ENCODE data around the gene CORO7. TPM values are rescaled to one million over a fixed set of nuclear protein-coding genes. Genes with fewer than 3 reads are reported as not detected.
A peak's percentile ranks its signal among the peaks of the same experiment; 100 is the strongest.

CORO7 gene
- total RNA-seq, 1 experiment from 2014 or later, result 49.7 TPM

DNA sequence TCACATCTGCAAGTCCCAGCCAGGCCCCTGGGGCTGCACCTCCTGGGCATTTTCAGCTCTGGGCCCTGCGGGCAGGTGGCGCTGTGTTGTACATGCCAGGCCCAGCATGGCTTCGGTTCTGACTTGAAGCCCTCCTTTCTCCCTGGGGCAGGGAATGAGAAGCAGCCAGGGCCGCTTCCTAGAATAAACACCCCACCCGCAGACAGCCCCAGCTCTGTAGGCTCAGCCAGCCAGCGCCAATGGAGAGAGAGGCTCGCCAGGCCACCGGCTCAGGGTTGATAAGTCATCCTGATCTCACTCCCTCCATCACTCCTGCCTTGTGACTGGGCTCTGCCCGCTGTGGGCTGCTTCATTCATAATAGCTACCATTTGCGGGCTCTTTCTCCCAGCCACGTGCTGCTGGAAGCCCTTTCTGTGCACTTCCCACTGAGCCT lies 106.5 kb downstream of the CORO7 start:
- Histone ChIP-seq H3K4me1 (peaks cover 7% of the 10 kb centered on the region; the same call in 1 of the 2 replicates), H3K27me3 (no peaks in the 10 kb centered on the region), H3K36me3 (no peaks in the 10 kb centered on the region), H3K4me3 (no peak overlapping the region), H3K27ac (no peak overlapping the region), H3K9me3 (replicated peaks) (no peaks in the 10 kb centered on the region)
- DNase-seq, result peak; percentile 44 to 60

DNA sequence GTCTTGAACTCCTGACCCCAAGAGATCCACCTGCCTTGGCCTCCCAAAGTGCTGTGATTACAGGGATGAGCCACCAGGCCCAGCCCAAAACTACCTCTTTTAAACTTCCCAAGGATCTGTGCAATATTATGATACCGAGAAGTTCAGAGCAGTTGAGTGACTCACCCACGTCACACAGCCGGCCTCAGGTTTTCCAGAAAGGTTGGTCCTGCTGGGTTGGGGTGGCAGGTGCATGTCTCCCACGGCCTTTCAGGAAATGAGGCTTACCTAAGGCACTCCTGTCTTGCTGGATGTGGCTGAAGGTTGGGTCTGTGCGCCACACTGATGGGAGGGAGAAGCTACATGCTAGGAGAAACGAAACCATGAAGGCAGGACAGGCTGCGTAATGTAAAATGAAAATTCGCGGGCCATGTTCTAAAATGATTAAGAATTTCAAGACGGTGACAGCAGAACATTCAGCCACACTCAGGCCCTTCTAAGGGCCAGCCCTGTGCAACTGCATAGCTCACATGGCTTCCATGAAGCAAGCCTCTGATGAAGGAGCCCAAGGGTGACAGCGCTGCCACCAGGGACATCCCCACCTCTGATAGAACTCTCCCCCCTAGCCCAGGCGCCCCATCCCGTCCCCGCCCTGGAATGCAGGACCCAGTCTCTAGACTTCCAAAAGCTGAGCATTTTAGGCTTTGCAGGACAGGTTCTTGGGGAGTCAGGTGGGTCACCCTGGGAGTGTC lies 107.1 kb downstream of the CORO7 start:
- Histone ChIP-seq H3K4me1 (peaks cover 7% of the 10 kb centered on the region; the same call in 1 of the 2 replicates), H3K27me3 (no peaks in the 10 kb centered on the region), H3K27ac (no peak overlapping the region), H3K4me3 (no peak overlapping the region), H3K36me3 (no peaks in the 10 kb centered on the region), H3K9me3 (replicated peaks) (no peaks in the 10 kb centered on the region)
- DNase-seq, result no peak

DNA sequence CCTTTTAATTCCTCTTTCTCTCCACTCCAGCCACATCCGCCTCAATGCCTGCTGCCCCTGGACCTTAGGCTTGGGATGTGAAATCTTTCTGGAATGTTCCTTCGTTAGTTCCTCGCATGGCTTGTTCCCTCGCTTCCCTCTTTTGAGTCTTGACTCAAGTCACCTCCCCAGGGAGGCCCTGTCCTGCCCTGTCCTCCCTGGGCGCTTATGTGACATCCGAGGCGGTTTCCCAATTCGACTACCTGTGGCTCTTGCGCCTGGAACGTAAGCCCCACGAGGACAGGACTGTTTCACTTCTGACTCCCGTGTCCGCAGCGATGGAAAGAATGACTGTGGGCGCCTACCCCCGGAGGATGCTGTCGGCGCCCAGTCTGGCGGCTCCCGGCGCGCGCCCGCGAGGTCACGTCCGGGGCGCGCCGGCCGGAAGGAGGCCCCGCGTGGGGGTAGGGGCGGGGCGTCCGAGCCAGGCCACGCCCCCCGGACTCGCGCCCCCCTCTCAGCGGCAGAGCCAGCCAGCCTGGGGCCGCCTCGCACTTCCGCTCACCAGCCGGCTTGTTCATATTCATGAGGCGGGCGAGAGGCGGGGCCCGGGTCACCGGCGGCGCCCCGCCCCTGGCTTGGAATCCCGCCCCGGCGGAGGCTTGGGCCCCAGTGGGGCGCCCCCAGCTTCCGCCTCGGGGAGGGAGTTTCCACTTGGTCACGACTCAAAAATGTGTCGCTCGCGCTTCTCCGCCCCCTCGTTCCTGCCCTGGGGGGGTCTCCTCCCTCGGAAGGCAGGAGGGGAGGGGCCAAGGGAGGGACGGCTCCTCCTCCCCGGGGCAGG lies 109.0 kb downstream of the CORO7 start:
- Histone ChIP-seq H3K36me3 (no peaks in the 10 kb centered on the region), H3K4me3 (peak overlapping the region; percentile 61), H3K27me3 (no peaks in the 10 kb centered on the region), H3K27ac (peak overlapping the region; percentile 56), H3K9me3 (replicated peaks) (no peaks in the 10 kb centered on the region), H3K4me1 (peaks cover 7% of the 10 kb centered on the region; the same call in 1 of the 2 replicates)
- DNase-seq, result peak; percentile 93 to 94

DNA sequence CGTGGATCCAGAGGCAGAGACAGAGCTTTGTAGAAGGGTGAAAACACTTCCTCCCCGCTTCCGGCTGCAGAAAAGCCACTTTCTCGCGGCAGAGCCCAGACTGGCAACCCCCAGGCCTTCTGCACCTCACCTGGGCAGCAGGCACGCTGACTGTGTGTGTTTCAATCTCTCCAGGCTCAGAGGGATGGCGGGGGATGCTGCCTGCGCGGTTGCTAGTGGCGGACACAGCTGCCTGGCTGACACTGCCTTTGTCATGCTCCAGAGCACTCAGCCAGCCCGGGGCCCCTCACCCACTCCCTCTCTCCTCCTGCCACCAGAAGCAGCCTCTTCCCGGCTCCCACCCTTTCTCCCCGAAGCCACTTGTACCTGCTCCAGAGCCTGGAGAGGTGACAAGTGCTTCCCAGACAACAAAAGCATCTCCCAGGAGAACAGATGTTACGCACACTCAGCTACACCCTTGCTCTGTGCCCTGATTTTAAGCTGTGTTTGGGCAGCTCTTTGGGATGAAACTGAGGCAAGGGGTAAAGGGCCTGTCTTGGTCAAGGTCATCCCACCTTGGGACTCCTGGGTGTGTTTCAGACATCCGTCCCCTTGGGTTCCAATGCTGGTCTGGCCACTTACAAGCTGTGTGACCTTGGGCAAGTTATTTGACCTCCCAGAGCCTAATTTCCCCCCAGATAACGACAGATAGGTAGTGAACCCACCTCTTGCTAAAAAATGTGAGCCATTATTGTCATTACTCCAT lies 109.8 kb downstream of the CORO7 start:
- peaks cover 7% of the 10 kb centered on the region; the same call in 1 of the 2 replicates for H3K4me1 ChIP-seq
- peak overlapping the region; percentile 56 for H3K27ac ChIP-seq
- H3K27me3 ChIP-seq, result no peaks in the 10 kb centered on the region
- DNase-seq, result peak in 1 of 2 experiments; percentile 37
- peak overlapping the region; percentile 61 for H3K4me3 ChIP-seq
- no peaks in the 10 kb centered on the region for H3K9me3 ChIP-seq (replicated peaks)
- H3K36me3 ChIP-seq, result no peaks in the 10 kb centered on the region

Other genes with a start within 250 kb of the CORO7 start
- 68.3 and 71.0 TPM in 2 replicates for gene SRL, start 174.5 kb downstream of the CORO7 start, total RNA-seq (2014; rRNA removed; shearing (Covaris generic))
- gene TFAP4, start 143.6 kb downstream of the CORO7 start, total RNA-seq (2014; rRNA removed; shearing (Covaris generic)), result 31.2 and 34.1 TPM in 2 replicates
- 1.6 and 1.9 TPM in 2 replicates for gene GLIS2, start 100.5 kb downstream of the CORO7 start, total RNA-seq (2014; rRNA removed; shearing (Covaris generic))
- 21.8 and 28.9 TPM in 2 replicates for gene PAM16, start 65.3 kb downstream of the CORO7 start, total RNA-seq (2014; rRNA removed; shearing (Covaris generic))
- gene VASN, start 44.7 kb downstream of the CORO7 start, total RNA-seq (2014; rRNA removed; shearing (Covaris generic)), result 0.18 and 0.28 TPM in 2 replicates
- 55.4 and 56.7 TPM in 2 replicates for gene DNAJA3, start 9.3 kb upstream of the CORO7 start, total RNA-seq (2014; rRNA removed; shearing (Covaris generic))
- 0.79 and 2.2 TPM in 2 replicates for gene NMRAL1, start 58.0 kb upstream of the CORO7 start, total RNA-seq (2014; rRNA removed; shearing (Covaris generic))
- 22.0 and 24.2 TPM in 2 replicates for gene HMOX2, start 59.8 kb upstream of the CORO7 start, total RNA-seq (2014; rRNA removed; shearing (Covaris generic))
- 28.6 and 31.0 TPM in 2 replicates for gene CDIP1, start 122.2 kb upstream of the CORO7 start, total RNA-seq (2014; rRNA removed; shearing (Covaris generic))
- gene C16orf96, start 139.7 kb upstream of the CORO7 start, total RNA-seq (2014; rRNA removed; shearing (Covaris generic)), result not detected in 2 replicates
- gene UBALD1, start 198.3 kb upstream of the CORO7 start, total RNA-seq (2014; rRNA removed; shearing (Covaris generic)), result 5.5 and 8.7 TPM in 2 replicates
- 11.6 and 13.8 TPM in 2 replicates for gene MGRN1, start 208.2 kb upstream of the CORO7 start, total RNA-seq (2014; rRNA removed; shearing (Covaris generic))